ENCODE measurements around the gene GRK5.
"Not testable (repeated sequence)": the region's sequence is repeated elsewhere in the genome, so short reads cannot be mapped to it uniquely, and the experiment has no call there.

The GRK5 gene

GRCh38 chr10:119222537-119222936 is 15.2 kb downstream of the GRK5 start:
- DNase-seq, result no peak

- no peak for DNase-seq
These were observed 15.6 kb downstream of the GRK5 start for GRCh38 chr10:119222966-119223386.

GRCh38 chr10:119225083-119225658 is 17.8 kb downstream of the GRK5 start:
- no peak for DNase-seq

DNA sequence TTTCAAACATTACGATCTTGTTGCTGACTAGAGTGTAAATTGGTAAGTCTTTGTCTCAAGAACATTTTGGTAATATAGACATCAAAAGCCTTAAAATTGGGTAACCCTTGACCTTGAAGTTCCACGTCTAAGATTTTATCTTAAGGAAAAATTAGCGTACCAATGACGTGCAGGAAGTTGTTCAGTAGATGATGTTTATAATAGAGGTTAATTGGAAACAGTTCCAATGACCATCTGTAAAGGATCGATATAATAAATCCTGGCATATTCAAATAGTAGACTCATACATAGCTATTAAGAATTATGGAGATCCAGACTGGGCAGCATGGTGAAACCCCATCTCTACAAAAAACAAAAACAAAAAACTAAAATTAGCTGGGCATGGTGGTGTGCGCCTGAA is 20.5 kb downstream of the GRK5 start:
- DNase-seq, result no peak

DNA sequence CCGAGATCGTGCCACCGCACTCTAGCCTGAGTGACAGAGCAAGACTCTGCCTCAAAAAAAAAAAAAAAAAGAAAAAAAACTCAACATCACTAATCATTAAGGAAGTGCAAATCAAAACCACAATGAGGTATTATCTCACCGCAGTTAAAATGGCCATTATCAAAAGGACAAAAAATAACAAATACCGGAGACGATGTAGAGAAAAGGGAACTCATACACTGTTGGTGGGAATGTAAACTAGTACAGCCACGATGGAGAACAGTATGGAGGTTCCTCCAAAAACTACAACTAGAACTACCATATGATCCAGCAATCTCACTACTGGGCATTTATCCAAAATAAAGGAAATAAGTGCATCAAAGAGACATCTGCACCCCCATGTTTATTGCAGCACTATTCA is 24.3 kb downstream of the GRK5 start:
- DNase-seq, result no peak

- DNase-seq, result not testable (repeated sequence)
These were observed 25.1 kb downstream of the GRK5 start for GRCh38 chr10:119232439-119232838.

DNA sequence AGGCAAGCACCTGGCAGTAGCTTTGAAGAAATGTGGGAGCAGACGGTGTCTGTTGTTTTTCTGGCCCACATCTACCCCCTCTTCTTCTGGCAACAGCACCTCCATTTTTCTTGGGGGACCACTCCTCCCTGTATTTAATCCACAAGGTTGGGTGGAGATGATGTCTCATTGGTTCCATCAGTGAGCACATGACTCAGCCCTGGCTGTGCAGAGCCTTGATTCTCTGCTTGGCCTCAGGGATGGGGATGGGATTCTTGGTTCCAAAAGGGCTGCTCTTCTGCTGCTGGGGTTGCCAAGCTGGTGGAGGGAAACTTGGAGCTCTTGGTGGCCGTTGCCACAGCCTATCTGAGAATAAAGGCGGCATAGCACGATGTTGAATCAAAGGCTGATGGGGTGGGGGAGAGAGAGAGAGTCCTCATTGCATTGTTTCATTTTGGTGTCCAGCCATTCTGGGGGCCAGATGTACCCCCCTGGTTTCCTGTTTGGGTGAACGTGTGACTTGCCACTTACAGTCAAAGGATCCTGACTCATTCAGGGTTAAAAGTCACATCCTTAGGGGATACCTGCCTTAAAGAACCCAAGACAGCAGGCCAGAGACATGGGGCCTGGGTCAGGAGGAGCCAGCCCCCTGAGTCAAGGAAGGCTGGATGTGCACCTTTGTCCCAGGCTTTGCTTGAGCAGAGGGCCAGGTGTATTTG is 25.9 kb downstream of the GRK5 start:
- DNase-seq, result peak in 1 of 5 donors; percentile 45

- no peak for DNase-seq
These were observed 26.4 kb downstream of the GRK5 start for GRCh38 chr10:119233821-119234220.

GRCh38 chr10:119235356-119235755 is 28.0 kb downstream of the GRK5 start:
- DNase-seq, result no peak

GRCh38 chr10:119237722-119238436 is 30.5 kb downstream of the GRK5 start:
- no peak for DNase-seq

DNA sequence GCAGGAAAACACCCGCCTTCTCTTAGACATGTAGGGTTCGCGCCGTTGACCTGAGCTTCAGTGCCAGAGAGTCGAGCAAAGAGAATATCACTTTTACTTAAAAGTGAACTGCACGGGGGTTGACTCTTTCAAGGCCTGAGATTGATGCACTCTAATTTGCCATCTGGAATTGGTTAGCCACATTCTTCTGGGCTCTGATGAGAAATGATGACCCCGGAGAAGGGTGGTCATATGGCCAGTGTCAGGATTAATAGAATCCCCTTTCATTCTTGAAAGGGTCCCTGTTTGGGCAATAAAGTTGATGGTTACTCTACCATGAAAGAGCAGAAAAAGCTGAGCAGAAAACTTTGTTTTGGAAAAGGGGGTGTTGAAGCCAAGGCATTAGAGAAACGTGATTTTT is 31.2 kb downstream of the GRK5 start:
- no peak for DNase-seq

DNA sequence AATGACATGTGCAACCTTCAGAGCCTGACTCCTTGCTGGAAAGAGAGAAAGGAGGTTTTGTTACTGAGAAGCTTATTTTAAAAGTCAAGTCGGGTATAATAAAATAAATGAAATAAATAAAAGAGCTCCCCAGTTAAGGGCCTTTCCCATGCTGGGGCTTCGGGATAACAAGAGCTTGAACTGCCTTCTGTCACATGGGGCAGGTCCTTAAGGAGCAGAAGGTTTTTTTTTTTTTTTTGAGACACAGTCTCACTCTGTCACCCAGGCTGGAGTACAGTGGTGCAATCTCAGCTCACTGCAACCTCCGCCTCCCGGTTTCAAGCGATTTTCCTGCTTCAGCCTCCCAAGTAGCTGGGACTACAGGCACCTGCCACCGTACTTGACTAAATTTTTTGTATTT is 31.6 kb downstream of the GRK5 start:
- DNase-seq, result not testable (repeated sequence)

DNA sequence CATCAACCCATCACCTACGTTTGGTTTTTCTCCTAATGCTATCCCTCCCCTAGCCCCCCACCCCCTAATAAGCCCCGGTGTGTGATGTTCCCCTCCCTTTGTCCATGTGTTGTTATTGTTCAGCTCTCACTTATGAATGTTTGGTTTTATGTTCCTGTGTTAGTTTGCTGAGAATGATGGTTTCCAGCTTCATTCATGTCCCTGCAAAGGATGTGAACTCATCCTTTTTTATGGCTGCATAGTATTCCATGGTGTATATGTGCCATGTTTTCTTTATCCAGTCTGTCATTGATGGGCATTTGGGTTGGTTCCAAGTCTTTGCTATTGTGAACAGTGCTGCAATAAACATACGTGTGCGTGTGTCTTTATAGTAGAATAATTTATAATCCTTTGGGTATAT is 32.3 kb downstream of the GRK5 start:
- DNase-seq, result not testable (repeated sequence)

GRCh38 chr10:119241066-119241465 is 33.7 kb downstream of the GRK5 start:
- no peak for DNase-seq

DNA sequence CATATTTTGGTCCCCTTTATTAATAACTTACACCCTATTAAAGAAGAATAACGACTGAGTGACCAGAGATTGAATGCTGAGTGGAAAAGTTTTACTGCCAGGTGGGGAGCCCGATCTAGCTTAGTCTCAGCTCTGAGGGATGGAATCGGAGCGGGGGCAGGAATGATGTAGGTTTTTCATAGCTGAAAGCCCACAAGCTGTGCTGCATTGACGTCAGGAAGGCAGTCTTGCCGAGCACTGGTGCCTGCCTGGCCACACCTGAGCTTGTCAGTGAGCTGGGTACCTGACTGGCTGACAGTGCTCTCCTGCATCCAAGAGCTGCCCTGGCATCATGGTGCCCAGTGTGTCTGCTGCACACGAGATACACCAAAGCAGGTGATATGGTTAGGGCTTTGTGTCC is 34.8 kb downstream of the GRK5 start:
- no peak for DNase-seq

DNA sequence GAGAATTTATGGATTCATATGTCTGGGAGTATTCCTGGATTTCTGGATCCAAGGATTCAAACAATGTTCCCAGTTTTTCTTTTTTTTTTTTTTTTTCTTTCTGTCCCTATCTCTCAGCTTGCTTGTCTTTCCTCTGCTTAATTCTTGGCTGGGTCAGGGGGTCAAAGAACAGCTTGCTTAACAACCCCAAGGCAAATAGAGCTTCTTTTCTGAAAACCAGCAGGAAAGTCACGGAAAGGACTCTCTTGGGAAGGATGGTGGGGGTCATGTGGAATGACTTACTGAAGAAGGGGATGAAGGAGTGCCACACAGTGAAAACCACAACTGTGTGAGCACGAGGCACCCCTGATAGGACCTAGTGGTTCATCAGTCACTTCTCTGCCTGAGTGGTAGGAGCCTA is 36.1 kb downstream of the GRK5 start:
- no peak for DNase-seq

- no peak for DNase-seq
These were observed 36.6 kb downstream of the GRK5 start for GRCh38 chr10:119243967-119244366.

DNA sequence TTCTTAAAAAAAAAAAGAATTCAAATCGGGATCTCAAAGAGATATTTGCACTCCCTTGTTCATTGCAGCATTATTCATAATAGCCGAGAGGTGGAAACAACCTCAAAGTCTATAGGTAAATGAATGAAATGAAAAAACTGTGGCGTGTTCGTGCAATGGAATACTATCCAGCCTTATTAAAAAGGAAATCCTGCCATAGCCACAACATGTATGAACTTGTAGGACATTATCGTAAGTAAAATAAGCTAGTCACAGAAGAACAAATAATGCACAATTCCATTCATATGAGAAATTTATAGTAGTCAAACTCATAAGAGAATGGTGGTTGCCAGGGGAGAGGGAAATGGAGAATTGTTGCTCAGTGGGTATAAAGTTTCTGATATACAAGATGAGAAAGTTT is 37.9 kb downstream of the GRK5 start:
- DNase-seq, result no peak

- DNase-seq, result no peak
These were observed 39.6 kb downstream of the GRK5 start for GRCh38 chr10:119246862-119247549.

GRCh38 chr10:119247550-119247894 is 40.2 kb downstream of the GRK5 start:
- no peak for DNase-seq

GRCh38 chr10:119248184-119248583 is 40.8 kb downstream of the GRK5 start:
- no peak for DNase-seq

DNA sequence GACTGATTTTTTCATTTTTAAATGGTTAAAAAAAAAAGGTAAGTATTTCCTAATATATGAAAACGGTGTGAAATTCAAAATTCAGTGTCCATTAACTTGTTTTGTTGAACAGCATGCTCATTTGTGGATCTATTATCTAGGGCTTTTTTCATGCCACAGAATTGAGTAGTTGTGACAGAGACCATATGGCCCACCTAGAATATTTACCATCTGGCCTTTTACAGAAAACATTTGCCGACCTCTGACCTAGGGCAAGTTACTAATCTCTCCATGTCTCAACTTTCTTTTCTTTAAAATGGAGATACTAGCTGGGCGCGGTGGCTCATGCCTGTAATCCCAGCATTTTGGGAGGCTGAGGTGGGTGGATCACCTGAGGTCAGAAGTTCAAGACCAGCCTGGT is 41.3 kb downstream of the GRK5 start:
- no peak for DNase-seq

- DNase-seq, result peak in 1 of 5 donors; percentile 30
These were observed 43.4 kb downstream of the GRK5 start for GRCh38 chr10:119250641-119251314.
